SK-N-SH (cell line): ENCODE data around the gene ROBO1. TPM values are rescaled to one million over a fixed set of nuclear protein-coding genes. Genes with fewer than 3 reads are reported as not detected.

Source experiments
- CTCF ChIA-PET: fragments of 300-600, 350-600 bp; formaldehyde crosslinking; extraction: SDS; loops from one replicate; lab custom pipeline; 2021; lab: Yijun Ruan, JAX
- POLR2A ChIA-PET: fragments of 350-600 bp; sonication (Branson Sonifier 250); formaldehyde crosslinking; extraction: SDS; loops from one replicate; lab custom pipeline; 2020; ENCODE audit warnings: antibody characterized with exemption, inconsistent platforms; lab: Yijun Ruan, JAX
- DNase-seq: peaks from one replicate; pipeline ENCODE4 v3.0.0; 2012
- H2AFZ ChIP-seq: fragments of 200-600 bp; sonication (generic); 2 replicates; pipeline ENCODE4 v1.8.1; 2016; ENCODE audit warnings: antibody characterized with exemption, mild to moderate bottlenecking, low read depth
- H3F3A ChIP-seq: fragments of 200-600 bp; sonication (generic); replicated peaks from 2 replicates; pipeline ENCODE3; 2016; ENCODE audit warnings: antibody characterized with exemption, mild to moderate bottlenecking; ENCODE audit not compliant: insufficient read depth
- H3K27ac ChIP-seq, 2 experiments: fragments of 200-500 bp in 1 of 2; fragments of 200-600 bp in 1 of 2; sonication (Bioruptor generic) in 1 of 2; sonication (generic), shearing (Covaris generic) in 1 of 2; 2 replicates each; pipeline versions ENCODE4 v1.5.1 to v1.6.1; 2014 to 2016; ENCODE audit warnings: low read depth in 2 of 2, inconsistent platforms in 1 of 2, low read length in 1 of 2, mild to moderate bottlenecking in 1 of 2, mixed read lengths in 1 of 2
- H3K27me3 ChIP-seq: fragments of 200-600 bp; sonication (generic), shearing (Covaris generic); 2 replicates; pipeline ENCODE4 v1.6.1; 2016; ENCODE audit warnings: mixed run types; ENCODE audit not compliant: insufficient read depth
- H3K36me3 ChIP-seq, 2 experiments: fragments of 200-500 bp in 1 of 2; fragments of 200-600 bp in 1 of 2; sonication (Bioruptor generic) in 1 of 2; sonication (generic) in 1 of 2; replicated peaks in 1 of 2; 2 replicates each; pipeline versions ENCODE3 to v1.5.1; 2014 to 2016; ENCODE audit warnings: low read length in 1 of 2, mild to moderate bottlenecking in 1 of 2; ENCODE audit not compliant: insufficient read depth in 2 of 2, control insufficient read depth in 1 of 2
- H3K4me1 ChIP-seq, 2 experiments: fragments of 200-500 bp in 1 of 2; fragments of 200-600 bp in 1 of 2; sonication (Bioruptor generic) in 1 of 2; sonication (generic), shearing (Covaris generic) in 1 of 2; 2 replicates each; pipeline versions ENCODE4 v1.5.1 to v1.6.1; 2014 to 2016; ENCODE audit warnings: low read depth in 1 of 2, low read length in 1 of 2, mixed run types in 1 of 2; ENCODE audit not compliant: insufficient read depth in 2 of 2, control insufficient read depth in 1 of 2
- H3K4me2 ChIP-seq: fragments of 200-600 bp; sonication (generic), shearing (Covaris generic); 2 replicates; pipeline ENCODE4 v1.6.1; 2017; ENCODE audit warnings: mixed run types
- H3K4me3 ChIP-seq, 2 experiments: fragments of 200-500 bp in 1 of 2; fragments of 200-600 bp in 1 of 2; sonication (Bioruptor generic) in 1 of 2; sonication (generic), shearing (Covaris generic) in 1 of 2; 2 replicates each; pipeline versions ENCODE4 v1.5.1 to v1.8.1; 2014 to 2016; ENCODE audit warnings: low read depth in 2 of 2, inconsistent platforms in 1 of 2, low read length in 1 of 2, mild to moderate bottlenecking in 1 of 2, mixed read lengths in 1 of 2, moderate library complexity in 1 of 2
- H3K79me2 ChIP-seq: fragments of 200-600 bp; sonication (generic); 2 replicates; pipeline ENCODE4 v1.8.1; 2017; ENCODE audit warnings: mild to moderate bottlenecking; ENCODE audit not compliant: insufficient read depth
- H3K9ac ChIP-seq: fragments of 200-600 bp; sonication (generic); 2 replicates; pipeline ENCODE4 v1.6.1; 2017; ENCODE audit warnings: mixed run types
- H3K9me2 ChIP-seq: fragments of 200-600 bp; sonication (generic); 2 replicates; pipeline ENCODE4 v1.6.1; 2017; ENCODE audit warnings: mixed run types
- H3K9me3 ChIP-seq: fragments of 200-600 bp; sonication (generic); 2 replicates; pipeline ENCODE4 v1.6.1; 2017; ENCODE audit warnings: mixed run types, mild to moderate bottlenecking, moderate library complexity
- H4K20me1 ChIP-seq: fragments of 200-600 bp; sonication (generic); 2 replicates; pipeline ENCODE4 v1.6.1; 2017; ENCODE audit warnings: mild to moderate bottlenecking, mixed run types; ENCODE audit not compliant: insufficient read depth
- ELF1 ChIP-seq: IDR thresholded peaks from 2 replicates; pipeline ENCODE4 v1.4.0; 2012
- EZH2phosphoT487 ChIP-seq: fragments of 200-600 bp; sonication (generic); IDR thresholded peaks from 2 replicates; pipeline ENCODE4 v1.6.1; 2017; ENCODE audit warnings: low read depth, mixed run types, mild to moderate bottlenecking, antibody characterized with exemption, moderate library complexity, borderline replicate concordance
- FOSL2 ChIP-seq: IDR thresholded peaks from 2 replicates; pipeline ENCODE4 v1.4.0; 2012; ENCODE audit warnings: low read depth, mild to moderate bottlenecking, moderate library complexity, borderline replicate concordance
- GATA2 ChIP-seq: sonication (generic); formaldehyde crosslinking; IDR thresholded peaks from 2 replicates; pipeline ENCODE4 v1.5.0; 2020; ENCODE audit warnings: mild to moderate bottlenecking, missing genetic modification reagents
- MXI1 ChIP-seq: IDR thresholded peaks from 2 replicates; pipeline ENCODE4 v1.6.1; 2012; ENCODE audit warnings: mild to moderate bottlenecking, low read depth, low read length, improper control_type of control experiment
- NFIC ChIP-seq: IDR thresholded peaks from 2 replicates; pipeline ENCODE4 v1.4.0; 2012; ENCODE audit warnings: borderline replicate concordance
- NRF1 ChIP-seq: IDR thresholded peaks from 2 replicates; pipeline ENCODE4 v1.6.1; 2012; ENCODE audit warnings: low read depth, mild to moderate bottlenecking, low read length
- RAD21 ChIP-seq: IDR thresholded peaks from 2 replicates; pipeline ENCODE4 v1.6.1; 2012; ENCODE audit warnings: mild to moderate bottlenecking, low read length
- RFX5 ChIP-seq: IDR thresholded peaks from 2 replicates; pipeline ENCODE4 v1.6.1; 2012; ENCODE audit warnings: mild to moderate bottlenecking, improper control_type of control experiment, low read length
- RXRA ChIP-seq: IDR thresholded peaks from 2 replicates; pipeline ENCODE4 v1.4.0; 2012; ENCODE audit warnings: low read depth, mild to moderate bottlenecking, borderline replicate concordance
- SIN3A ChIP-seq: IDR thresholded peaks from 2 replicates; pipeline ENCODE4 v1.6.1; 2012; ENCODE audit warnings: low read depth, mild to moderate bottlenecking, low read length, moderate library complexity, borderline replicate concordance
- SMC3 ChIP-seq: IDR thresholded peaks from 2 replicates; pipeline ENCODE4 v1.6.1; 2012; ENCODE audit warnings: low read depth, low read length, improper control_type of control experiment
- TAF1 ChIP-seq: IDR thresholded peaks from 2 replicates; pipeline ENCODE4 v1.6.1; 2012; ENCODE audit warnings: low read depth, mild to moderate bottlenecking, low read length, moderate library complexity, borderline replicate concordance
- TCF12 ChIP-seq: IDR thresholded peaks from 2 replicates; pipeline ENCODE4 v1.4.0; 2012
- TEAD4 ChIP-seq: IDR thresholded peaks from 2 replicates; pipeline ENCODE4 v1.4.0; 2012; ENCODE audit warnings: mild to moderate bottlenecking, borderline replicate concordance; ENCODE audit not compliant: insufficient read depth
- WGBS: methylation state at CpG from one replicate; pipeline ENCODE4 v1.1.6; 2017; ENCODE audit warnings: low lambda C conversion rate; 5-methylcytosine and 5-hydroxymethylcytosine counted together
- polyA plus RNA-seq, 3 experiments: library from polyadenylated mRNA; depleted of rRNA; stranded (reverse); fragments of >200 nt; gene quantifications; 2 replicates each; pipeline ENCODE4 v1.2.3, GENCODE V29; 2012
- TF ChIP-seq, protein P1 (sequence below): fragments of 150-350 bp; IDR thresholded peaks from 2 replicates; pipeline ENCODE4 v1.6.1; 2016; ENCODE audit warnings: mild to moderate bottlenecking, low read depth, low read length
- TF ChIP-seq, protein P2 (sequence below): IDR thresholded peaks from 2 replicates; pipeline ENCODE4 v1.4.0; 2012; ENCODE audit warnings: low read depth
- TF ChIP-seq, protein P3 (sequence below): IDR thresholded peaks from 2 replicates; pipeline ENCODE4 v1.6.1; 2012; ENCODE audit warnings: mild to moderate bottlenecking, low read depth, low read length, moderate library complexity
- TF ChIP-seq, protein P4 (sequence below): fragments of 200-600 bp; sonication (generic); IDR thresholded peaks from 2 replicates; pipeline ENCODE4 v1.6.1; 2017; ENCODE audit warnings: antibody characterized with exemption, mild to moderate bottlenecking, moderate library complexity

Gene ROBO1
- polyA plus RNA-seq, 1 of the 3 experiments (the other 2 are of a cell fraction) = 22.7 TPM

DNA sequence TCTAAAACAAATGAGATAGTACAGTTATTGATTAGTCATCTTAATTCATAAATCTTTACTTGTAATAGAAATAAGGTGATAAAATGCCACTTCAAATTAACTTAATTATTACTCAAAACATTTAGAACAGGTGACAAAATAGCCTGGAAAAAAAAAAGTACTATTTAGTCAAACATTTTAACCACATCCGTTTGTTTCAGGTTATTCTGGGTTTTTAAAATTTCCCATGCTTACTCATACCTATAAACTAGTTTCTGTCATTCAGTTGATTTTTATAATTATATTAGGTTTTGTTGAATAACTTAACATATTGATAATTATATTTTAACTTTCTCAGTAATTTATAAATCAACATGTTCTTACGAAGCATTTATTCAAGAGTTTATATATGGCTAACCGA lies 483.0 kb downstream of the ROBO1 start:
- no peak overlapping the region for H3K4me2 ChIP-seq

DNA sequence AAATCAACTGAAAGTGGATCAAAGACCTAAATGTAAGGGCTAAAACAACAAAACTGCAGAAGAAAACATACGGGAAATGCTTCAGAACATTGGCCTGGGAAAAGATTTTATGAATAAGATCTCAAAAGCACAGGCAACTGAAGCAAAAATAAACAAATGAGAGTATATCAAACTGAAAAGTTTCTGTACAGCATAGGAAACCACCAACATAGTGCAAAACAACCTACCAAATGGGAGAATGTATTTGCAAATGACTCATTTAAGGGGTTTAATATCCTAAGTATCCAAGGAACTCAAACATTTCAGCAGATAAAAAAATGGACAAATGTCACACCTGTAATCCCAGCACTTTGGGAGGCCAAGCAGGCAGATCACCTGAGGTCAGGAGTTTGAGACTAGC lies 489.1 kb downstream of the ROBO1 start:
- CTCF ChIA-PET = interaction anchor here (0.6 kb wide), 1 partner anchor 9 kb away, joined by 3 read pairs; no protein-coding TSS in a partner anchor
- WGBS = 55% methylated on average over 1 of the region's 1 CpG
- DNase-seq = no peak
- TF ChIP-seq TAF1 (no peak), TCF12 (no peak), NRF1 (no peak), RXRA (no peak), SMC3 (no peak), RAD21 (no peak), GATA2 (CRISPR knock-in tag) (no peak), NFIC (no peak), MXI1 (no peak), RFX5 (no peak), SIN3A (no peak), EZH2phosphoT487 (no peak)
- TF ChIP-seq, protein P1, sequence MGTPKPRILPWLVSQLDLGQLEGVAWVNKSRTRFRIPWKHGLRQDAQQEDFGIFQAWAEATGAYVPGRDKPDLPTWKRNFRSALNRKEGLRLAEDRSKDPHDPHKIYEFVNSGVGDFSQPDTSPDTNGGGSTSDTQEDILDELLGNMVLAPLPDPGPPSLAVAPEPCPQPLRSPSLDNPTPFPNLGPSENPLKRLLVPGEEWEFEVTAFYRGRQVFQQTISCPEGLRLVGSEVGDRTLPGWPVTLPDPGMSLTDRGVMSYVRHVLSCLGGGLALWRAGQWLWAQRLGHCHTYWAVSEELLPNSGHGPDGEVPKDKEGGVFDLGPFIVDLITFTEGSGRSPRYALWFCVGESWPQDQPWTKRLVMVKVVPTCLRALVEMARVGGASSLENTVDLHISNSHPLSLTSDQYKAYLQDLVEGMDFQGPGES = no peak
- TF ChIP-seq, protein P2, sequence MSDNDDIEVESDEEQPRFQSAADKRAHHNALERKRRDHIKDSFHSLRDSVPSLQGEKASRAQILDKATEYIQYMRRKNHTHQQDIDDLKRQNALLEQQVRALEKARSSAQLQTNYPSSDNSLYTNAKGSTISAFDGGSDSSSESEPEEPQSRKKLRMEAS = no peak
- TF ChIP-seq, protein P3, sequence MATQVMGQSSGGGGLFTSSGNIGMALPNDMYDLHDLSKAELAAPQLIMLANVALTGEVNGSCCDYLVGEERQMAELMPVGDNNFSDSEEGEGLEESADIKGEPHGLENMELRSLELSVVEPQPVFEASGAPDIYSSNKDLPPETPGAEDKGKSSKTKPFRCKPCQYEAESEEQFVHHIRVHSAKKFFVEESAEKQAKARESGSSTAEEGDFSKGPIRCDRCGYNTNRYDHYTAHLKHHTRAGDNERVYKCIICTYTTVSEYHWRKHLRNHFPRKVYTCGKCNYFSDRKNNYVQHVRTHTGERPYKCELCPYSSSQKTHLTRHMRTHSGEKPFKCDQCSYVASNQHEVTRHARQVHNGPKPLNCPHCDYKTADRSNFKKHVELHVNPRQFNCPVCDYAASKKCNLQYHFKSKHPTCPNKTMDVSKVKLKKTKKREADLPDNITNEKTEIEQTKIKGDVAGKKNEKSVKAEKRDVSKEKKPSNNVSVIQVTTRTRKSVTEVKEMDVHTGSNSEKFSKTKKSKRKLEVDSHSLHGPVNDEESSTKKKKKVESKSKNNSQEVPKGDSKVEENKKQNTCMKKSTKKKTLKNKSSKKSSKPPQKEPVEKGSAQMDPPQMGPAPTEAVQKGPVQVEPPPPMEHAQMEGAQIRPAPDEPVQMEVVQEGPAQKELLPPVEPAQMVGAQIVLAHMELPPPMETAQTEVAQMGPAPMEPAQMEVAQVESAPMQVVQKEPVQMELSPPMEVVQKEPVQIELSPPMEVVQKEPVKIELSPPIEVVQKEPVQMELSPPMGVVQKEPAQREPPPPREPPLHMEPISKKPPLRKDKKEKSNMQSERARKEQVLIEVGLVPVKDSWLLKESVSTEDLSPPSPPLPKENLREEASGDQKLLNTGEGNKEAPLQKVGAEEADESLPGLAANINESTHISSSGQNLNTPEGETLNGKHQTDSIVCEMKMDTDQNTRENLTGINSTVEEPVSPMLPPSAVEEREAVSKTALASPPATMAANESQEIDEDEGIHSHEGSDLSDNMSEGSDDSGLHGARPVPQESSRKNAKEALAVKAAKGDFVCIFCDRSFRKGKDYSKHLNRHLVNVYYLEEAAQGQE = no peak

More for the DNA sequence above, 483.0 kb downstream of the ROBO1 start:
- Histone ChIP-seq H4K20me1 (no peaks in the 10 kb centered on the region), H3K79me2 (no peaks in the 10 kb centered on the region), H3K27ac (no peak overlapping the region), H3K9me2 (no peaks in the 10 kb centered on the region), H3F3A (no peaks in the 10 kb centered on the region), H3K27me3 (no peaks in the 10 kb centered on the region), H3K9ac (no peak overlapping the region), H3K36me3 (no peaks in the 10 kb centered on the region), H2AFZ (no peak overlapping the region), H3K9me3 (no peaks in the 10 kb centered on the region), H3K4me3 (no peak overlapping the region), H3K4me1 (no peaks in the 10 kb centered on the region)
- 81% methylated on average over 3 of the region's 3 CpGs for WGBS
- CTCF ChIA-PET = no interaction called here
- TF ChIP-seq FOSL2 (no peak), TEAD4 (no peak), TAF1 (no peak), NRF1 (no peak), MXI1 (no peak), ELF1 (no peak)
- TF ChIP-seq, protein P4, sequence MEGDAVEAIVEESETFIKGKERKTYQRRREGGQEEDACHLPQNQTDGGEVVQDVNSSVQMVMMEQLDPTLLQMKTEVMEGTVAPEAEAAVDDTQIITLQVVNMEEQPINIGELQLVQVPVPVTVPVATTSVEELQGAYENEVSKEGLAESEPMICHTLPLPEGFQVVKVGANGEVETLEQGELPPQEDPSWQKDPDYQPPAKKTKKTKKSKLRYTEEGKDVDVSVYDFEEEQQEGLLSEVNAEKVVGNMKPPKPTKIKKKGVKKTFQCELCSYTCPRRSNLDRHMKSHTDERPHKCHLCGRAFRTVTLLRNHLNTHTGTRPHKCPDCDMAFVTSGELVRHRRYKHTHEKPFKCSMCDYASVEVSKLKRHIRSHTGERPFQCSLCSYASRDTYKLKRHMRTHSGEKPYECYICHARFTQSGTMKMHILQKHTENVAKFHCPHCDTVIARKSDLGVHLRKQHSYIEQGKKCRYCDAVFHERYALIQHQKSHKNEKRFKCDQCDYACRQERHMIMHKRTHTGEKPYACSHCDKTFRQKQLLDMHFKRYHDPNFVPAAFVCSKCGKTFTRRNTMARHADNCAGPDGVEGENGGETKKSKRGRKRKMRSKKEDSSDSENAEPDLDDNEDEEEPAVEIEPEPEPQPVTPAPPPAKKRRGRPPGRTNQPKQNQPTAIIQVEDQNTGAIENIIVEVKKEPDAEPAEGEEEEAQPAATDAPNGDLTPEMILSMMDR = no peak
- no peak for DNase-seq
- POLR2A ChIA-PET = no interaction called here

More for the DNA sequence above, 489.1 kb downstream of the ROBO1 start:
- Histone ChIP-seq H3K36me3 (no peaks in the 10 kb centered on the region), H3K9me3 (no peaks in the 10 kb centered on the region), H3F3A (no peaks in the 10 kb centered on the region), H3K79me2 (no peaks in the 10 kb centered on the region), H3K9ac (no peak overlapping the region), H3K4me3 (no peak overlapping the region), H3K4me1 (no peaks in the 10 kb centered on the region), H2AFZ (no peak overlapping the region), H4K20me1 (no peaks in the 10 kb centered on the region), H3K9me2 (no peaks in the 10 kb centered on the region), H3K4me2 (no peak overlapping the region), H3K27ac (no peak overlapping the region), H3K27me3 (no peaks in the 10 kb centered on the region)
- POLR2A ChIA-PET = no interaction called here
